Measurements from ENCODE around the gene ZNF385B.

GRCh38 chr2:179650420-179650819 is 211.0 kb downstream of the ZNF385B start:
- no peak for TF ChIP-seq CTCF (IDR thresholded peaks at IDR 0.05 in 2 of 3, conservative IDR thresholded peaks at IDR 0.05 in 1 of 3; ENCODE audit: insufficient read depth in 2 of 3, low read depth in 1 of 3, low read length in 3 of 3)
- TF ChIP-seq SP1 (CRISPR knock-in tag; IDR thresholded peaks at IDR 0.05) = no peak
- TF ChIP-seq JUNB (CRISPR knock-in tag; conservative IDR thresholded peaks at IDR 0.05) = no peak
- no peak for TF ChIP-seq POLR2A (conservative IDR thresholded peaks at IDR 0.05)
- TF ChIP-seq, protein P1, sequence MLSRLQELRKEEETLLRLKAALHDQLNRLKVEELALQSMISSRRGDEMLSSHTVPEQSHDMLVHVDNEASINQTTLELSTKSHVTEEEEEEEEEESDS (CRISPR knock-in tag; IDR thresholded peaks at IDR 0.05) = no peak
- no peak for TF ChIP-seq FOXK1 (CRISPR knock-in tag; IDR thresholded peaks at IDR 0.05; ENCODE audit: borderline replicate concordance)
- TF ChIP-seq TCF7 (IDR thresholded peaks at IDR 0.05; ENCODE audit: borderline replicate concordance) = no peak
- TF ChIP-seq NFIX (CRISPR knock-in tag; IDR thresholded peaks at IDR 0.05; ENCODE audit: low read depth) = no peak
